GM11168 (cell line): ENCODE data around the gene CLDN18.

ENCODE experiments used
- in situ Hi-C: fragments of 300-500 bp; cut with MboI; formaldehyde crosslinking; loops from one replicate; pipeline ENCODE4 v1.12.0; 2022; ENCODE audit warnings: low sequenced_read_pairs; ENCODE audit not compliant: unreplicated experiment

The CLDN18 gene

DNA sequence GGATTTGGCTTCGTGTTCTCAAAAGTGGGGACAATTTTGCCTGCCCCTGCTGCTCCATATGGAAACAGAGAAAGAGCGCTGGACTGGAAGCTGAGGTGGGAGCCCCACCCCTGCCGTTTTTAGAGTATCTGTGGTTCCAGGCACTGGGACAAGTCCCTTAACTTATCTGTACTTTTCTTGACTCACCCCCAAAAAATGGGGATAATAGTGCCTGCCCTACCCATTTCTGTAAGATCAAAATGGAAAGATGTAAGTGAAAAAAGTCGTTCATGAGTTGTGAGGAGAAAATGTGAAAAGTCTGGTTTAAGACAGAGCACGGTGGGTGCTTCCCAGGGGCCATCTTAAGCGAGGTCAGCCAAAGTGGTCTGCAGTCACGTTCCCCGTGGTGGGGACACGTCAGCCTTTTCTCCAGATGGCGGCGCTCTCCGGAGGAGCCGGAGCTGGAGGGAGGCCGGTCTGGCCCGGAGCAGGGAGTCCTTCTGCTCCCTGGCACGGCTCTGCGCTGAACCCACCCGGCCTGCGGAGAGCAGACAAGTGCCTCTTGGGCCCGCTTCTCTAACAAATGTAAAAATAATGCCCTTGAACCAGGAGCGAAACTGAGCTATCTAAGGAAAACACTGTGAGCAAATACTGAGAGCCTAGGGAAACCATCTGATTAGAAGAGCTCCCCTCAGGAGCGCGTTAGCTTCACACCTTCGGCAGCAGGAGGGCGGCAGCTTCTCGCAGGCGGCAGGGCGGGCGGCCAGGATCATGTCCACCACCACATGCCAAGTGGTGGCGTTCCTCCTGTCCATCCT, at the start of gene CLDN18:
TSS of gene CLDN18 (plus strand) at position 690 of the 797 bp plus-strand sequence. CDS start at position 751, 61 bp downstream.
- in situ Hi-C loops = no loop called here

DNA sequence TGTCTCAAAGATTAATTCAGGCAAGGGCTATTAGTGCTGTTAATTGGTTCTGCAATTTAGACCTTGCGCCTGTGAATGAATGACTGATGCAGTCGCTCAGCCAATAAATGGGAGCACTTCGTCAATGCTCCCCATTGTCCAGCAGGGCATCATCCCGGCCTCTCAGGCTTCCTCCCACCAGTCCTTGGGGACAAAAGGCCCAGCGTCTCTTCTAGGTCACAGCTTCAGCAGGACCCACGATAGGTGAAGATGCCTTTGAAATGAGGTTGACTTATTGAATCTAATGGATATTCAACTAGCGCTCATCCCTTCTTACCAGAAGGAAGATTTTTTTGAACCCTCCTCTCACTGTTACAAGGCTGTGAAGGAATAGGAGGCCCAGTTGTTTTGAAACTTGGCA, 47.7 kb upstream of the CLDN18 start:
- in situ Hi-C loops = no loop called here

- in situ Hi-C loops = no loop called here
These were observed 46.5 kb upstream of the CLDN18 start for GRCh38 chr3:137963463-137963862.

GRCh38 chr3:137970914-137971831, 38.8 kb upstream of the CLDN18 start:
- in situ Hi-C loops = no loop called here

DNA sequence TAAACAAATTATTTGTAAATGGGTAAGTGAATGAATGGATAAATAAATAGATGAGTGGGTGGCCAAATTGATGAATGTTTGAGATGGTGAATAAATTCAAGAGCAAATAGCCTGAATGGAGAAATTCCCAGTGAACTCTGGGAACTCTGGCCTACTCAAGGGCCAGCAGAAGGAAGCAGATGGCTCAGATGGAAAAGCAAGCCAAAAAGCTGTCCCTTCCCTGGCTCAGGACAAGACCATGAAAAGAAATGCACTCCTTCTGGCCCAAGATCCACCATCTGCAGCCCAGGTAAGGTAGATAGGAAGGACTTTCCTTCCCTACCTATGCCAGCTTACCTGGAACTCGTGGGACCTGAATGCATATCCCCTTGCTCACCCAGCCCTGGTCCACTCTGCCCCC, 37.6 kb upstream of the CLDN18 start:
- in situ Hi-C loops = no loop called here

- in situ Hi-C loops = no loop called here
These were observed 31.6 kb upstream of the CLDN18 start for GRCh38 chr3:137978328-137978727.

DNA sequence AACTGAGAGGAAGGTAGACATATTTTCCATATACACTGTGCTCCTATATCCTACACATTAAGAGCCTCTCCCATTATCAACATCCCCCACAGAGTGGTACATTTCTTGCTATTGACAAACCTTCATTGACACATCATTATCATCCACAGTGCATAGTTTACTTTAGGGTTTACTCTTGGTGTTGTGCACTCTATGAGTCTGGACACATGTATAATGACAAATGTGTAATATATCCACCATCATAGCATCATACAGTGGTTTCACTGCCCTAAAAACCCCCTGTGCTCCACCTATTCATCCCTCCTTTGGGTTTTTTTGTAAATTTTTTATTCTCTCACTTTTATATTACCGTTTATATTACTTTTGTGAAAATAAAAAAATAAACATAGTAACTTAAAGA, 22.2 kb upstream of the CLDN18 start:
- in situ Hi-C loops = loop anchor here (10.0 kb wide), 1 partner anchor 47 kb away; no protein-coding TSS in a partner anchor

DNA sequence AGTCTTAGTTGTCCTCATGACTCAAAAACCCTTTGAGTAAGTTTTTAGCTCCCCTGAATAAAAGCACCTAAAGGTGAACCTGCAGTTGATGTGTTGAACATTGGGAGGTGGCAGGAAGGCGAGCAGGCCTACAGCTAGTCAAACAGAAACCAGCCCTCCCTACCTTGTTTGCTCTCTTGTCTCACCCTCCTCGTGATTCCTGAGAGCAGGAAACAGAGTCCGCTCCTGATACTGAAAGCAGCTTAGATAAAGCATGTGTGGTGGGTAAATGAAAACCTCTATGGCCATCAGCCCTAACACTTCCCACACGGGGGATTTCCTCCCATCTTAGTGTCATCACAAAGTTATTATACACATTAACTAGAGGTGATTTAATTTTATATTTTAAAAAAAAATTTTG, 21.8 kb upstream of the CLDN18 start:
- in situ Hi-C loops = loop anchor here (10.0 kb wide), 1 partner anchor 47 kb away; no protein-coding TSS in a partner anchor

DNA sequence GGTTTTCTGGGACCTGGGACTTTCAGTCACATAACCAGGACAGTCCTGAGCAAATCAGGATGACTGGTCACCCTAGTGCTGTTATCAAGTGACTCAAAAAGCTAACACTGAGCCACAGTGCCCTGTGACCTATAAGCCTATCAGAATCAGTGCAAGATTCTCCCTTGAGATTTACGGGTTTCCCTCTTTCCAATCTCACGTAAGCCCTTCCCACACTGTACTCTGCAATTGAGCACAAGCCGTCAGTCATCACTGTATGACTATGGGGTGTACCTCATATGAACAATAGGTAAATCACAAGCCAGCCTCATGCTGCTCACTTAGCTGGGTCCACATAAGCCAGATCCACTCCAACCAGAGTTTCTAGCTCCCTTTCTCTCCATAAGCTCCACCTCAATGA, 21.0 kb upstream of the CLDN18 start:
- in situ Hi-C loops = loop anchor here (10.0 kb wide), 1 partner anchor 46 kb away; no protein-coding TSS in a partner anchor

DNA sequence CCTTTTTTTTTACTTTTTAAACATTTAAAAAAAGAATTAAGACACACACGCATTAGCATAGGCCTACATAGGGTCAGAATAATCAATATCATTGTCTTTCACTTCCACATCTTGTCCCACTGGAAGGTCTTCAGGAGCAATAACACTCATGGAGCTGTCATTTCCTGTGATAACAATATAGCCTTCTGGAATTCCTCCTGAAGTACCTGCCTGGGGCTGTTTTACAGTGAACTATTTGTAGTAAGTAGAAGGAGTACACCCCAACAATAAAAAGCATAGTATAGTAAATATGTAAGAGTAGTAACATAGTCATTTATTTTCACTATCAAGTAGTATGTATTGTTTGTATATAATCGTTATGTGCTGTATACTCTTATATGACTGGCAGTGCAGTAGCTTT, 19.5 kb upstream of the CLDN18 start:
- in situ Hi-C loops = no loop called here

DNA sequence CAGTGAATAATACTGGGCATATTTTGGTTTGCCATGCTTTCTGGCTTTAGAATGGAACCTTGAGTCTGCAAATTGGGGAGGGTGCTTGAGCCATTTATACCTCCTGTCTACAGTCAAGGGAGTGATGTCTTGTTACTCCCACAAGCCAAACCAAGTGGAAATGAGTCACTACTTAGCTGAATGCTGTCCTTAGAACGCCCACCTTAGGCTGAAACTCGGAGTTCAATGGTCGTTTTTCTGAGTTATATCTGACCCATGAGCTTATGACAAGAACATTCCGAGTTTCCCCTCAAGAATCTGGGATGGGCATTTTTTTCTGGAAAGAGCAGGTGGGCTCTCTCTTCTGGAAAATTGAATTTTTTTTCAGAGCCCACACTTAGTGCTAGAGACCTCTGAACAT, 17.4 kb upstream of the CLDN18 start:
- in situ Hi-C loops = no loop called here

DNA sequence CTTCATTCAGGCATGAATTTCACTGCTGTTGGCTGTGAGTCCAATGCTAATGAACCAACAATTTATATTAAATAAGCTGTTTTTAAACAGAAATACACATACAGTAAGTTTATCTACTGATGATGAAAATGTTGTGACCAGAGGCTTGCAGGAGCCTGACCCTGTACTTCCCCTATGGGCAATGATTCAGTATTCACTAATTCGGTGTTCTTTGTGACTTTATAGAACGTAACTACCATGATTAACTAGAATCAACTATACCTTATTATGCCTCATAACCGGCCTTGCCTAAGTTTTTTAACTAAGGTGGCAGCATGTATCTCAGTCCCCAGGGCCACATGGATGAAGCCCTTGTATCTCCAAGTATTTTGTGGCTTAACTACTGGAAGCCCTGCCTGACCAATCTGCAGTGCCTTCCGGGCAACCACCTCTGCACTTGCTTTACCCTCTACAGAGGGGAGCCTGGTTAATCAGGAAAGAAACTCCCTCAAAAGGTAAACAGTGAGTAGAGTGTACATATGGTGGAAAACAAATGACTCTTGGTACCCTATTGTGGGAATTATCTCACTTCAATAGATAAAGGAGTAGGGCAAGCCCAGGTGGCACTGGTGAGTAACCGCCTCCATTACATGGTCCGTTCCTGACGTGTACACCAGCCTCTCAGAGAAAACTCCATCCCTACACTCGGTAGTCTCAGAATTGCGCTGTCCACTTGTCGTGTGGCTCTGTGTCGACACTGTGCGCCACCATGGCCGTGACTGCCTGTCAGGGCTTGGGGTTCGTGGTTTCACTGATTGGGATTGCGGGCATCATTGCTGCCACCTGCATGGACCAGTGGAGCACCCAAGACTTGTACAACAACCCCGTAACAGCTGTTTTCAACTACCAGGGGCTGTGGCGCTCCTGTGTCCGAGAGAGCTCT, 11.6 kb upstream of the CLDN18 start:
- in situ Hi-C loops = no loop called here

GRCh38 chr3:138003069-138003468, 6.9 kb upstream of the CLDN18 start:
- in situ Hi-C loops = no loop called here

DNA sequence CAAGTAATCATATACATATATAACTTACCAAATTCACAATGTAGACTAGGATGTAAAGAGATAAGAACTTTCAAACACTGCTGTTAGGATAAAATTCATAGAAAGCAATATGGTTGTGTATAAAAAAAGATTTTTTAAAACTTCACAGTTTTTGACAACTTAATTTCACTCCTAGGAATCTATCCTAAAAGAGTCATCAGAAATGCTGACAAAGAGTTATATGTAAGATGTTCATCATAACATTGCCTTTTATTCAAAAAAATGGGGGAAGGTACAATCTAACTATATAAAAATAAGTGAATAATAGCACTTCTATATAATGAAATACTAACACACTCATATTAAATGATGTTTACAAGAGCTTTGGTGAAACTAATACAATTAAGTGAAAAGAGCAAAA, 4.3 kb upstream of the CLDN18 start:
- in situ Hi-C loops = no loop called here

GRCh38 chr3:138007898-138008297, 2.1 kb upstream of the CLDN18 start:
- in situ Hi-C loops = no loop called here

GRCh38 chr3:138010273-138010590, 267 bp downstream of the CLDN18 start:
- in situ Hi-C loops = no loop called here

DNA sequence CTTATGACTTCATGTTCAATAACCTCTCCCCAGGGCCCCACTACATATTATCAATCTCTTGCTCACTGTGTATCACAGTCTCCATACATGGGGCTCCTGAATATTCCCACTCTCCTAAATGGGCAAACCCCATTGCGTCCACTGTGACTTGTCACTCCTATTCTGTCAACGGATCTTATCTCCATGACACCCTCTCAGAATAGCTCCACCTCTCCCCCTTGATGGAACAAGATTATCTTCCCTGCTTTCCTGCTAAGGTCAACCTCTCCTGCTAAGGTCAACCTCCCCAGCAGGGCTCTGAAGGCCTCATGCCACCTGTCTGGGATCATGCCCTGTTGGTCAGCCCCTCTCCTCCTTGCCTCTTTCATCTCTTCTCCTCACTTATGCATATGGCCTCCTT, 1.8 kb downstream of the CLDN18 start:
- in situ Hi-C loops = no loop called here

DNA sequence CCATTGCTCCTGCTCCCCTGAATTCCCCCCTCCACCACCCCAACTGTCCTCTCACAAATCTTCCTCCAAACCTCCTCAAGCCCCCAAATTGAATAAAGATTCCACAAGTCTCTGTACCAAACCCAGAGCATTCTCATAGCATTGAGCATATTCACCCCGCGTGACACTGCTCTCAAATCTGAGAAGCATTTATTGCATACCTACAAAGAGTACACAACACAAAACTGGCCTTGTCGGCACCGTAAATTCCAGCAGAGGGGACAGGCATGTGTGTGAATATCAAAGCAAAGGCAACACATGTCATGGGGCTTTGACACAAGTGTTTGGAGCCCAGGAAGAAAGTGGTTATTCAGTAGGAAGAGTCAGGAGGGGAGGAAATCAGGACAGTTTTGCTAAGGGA, 2.6 kb downstream of the CLDN18 start:
- in situ Hi-C loops = no loop called here

- in situ Hi-C loops = no loop called here
These were observed 6.1 kb downstream of the CLDN18 start for GRCh38 chr3:138016065-138016464.
